Suprapubic skin (tissue), 4 donors: ENCODE results near the gene COG5.

Experiments used
- CTCF ChIP-seq, 2 donors: fragments of 200-600 bp in 1 of 2; fragments of 450-650 bp in 1 of 2; sonication (generic) in 1 of 2; IDR thresholded peaks; one replicate each; pipeline ENCODE4 v1.5.1; 2016 to 2019; ENCODE audit warnings: antibody characterized with exemption in 2 of 2, mild to moderate bottlenecking in 1 of 2, moderate library complexity in 1 of 2
- EP300 ChIP-seq: sonication (generic); formaldehyde crosslinking; IDR thresholded peaks from one replicate; pipeline ENCODE4 v1.6.1; 2017; ENCODE audit warnings: antibody characterized with exemption
- POLR2AphosphoS5 ChIP-seq, 3 donors: sonication (generic); formaldehyde crosslinking; IDR thresholded peaks; one replicate each; pipeline ENCODE4 v1.6.1; 2017; ENCODE audit warnings: antibody characterized with exemption in 3 of 3

DNA sequence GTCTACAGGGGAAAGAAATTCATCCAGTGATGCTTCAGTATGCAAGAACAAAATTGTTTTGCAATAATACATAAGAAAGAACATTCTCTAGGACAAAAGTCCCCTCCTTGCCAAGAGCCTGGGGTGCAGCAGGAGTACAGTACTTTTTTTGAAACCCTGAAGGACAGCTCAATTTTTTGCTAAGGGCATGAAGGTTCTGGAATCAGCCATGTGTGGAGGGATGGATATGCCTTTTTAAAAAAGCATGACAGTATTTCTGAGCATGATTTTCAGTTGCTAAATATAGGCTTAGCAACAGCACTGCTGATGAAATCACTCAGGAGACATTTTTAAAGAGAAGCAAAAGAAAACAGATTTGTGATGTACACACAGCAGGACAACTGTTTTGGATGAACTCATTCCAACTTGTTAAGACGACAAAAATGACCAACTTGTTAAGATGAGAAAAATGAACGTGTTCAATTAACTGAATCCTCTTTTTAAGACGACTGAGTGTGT, 355.6 kb downstream of the COG5 start:
- TF ChIP-seq CTCF (IDR thresholded peaks at IDR 0.05) = no peak
- no peak for TF ChIP-seq EP300
- TF ChIP-seq POLR2AphosphoS5 (IDR thresholded peaks at IDR 0.05) = no peak
